Measurements from ENCODE around the gene MTARC2.

Gene MTARC2

DNA sequence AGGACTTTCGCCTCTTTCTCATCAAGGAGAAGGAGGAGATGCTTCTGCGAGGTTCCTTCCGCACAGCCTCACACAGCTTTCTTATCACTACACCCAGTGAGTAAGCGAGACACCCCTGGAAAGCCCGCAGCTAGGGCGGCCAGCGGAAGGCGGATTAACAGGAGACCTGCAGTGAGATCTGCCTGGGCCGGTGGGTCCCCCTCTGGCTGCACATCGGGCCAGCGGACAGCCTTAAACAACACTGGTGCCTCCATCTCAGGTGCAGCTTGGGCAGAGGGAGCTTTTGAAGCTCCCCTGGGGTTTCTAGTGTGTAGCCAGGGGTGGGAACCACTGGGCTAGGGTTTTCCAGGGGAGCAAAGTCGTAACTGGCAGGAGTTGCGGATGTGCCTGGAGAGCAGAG, 21.1 kb downstream of the MTARC2 start:
- DNase-seq (ENCODE audit: low read depth), result no peak

DNA sequence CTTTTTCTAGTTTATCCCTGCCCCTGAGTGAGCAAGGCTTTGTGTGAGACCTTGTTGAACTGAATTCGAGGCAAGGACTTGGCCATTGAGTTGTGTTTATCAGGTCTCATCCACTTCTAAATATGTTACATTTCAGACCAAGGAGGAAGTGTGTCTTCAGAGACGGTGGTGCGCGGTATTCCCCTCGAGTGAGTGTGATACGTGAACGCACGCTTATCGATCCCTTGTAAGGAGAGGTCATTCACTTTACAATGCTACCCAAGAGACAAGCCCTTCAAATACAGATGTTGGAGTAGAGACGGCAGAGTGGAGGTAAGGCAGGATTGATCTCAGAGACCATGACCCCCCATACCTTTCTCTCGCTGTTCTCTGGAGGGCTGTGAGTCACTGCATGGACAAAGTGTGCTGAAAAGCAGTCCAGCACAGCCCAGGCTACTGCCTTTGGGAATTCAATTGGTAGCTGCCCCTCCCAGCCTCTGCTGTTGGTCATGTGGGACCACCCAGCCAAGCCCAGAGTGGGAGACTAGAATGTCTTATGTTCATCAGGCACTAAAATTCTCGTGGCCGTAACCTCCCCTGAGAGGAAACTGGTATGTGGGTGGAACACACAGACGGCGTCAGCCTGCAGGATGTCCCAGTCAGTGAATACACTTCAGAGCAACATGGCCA, 22.3 kb downstream of the MTARC2 start:
- no peak for DNase-seq (ENCODE audit: low read depth)

DNA sequence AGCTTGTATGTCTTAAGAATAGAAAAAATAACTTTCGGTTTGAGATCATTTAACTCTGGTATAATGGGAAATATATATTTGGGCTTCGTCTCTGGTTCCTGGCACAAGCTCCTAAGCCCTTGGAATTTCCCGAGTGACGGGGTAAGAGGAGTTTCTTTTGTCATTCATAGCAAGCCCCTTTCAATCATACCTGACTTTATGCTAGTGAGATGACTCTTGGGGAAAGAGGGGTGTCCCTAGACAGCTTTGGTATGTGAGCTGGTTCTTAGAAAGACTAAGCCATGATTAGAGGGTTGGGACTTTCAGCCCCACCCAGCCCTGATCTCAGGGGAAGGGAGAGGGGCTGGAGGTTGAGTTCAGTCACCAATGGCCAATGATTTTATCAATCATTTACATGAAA, 24.7 kb downstream of the MTARC2 start:
- DNase-seq (ENCODE audit: low read depth), result no peak

DNA sequence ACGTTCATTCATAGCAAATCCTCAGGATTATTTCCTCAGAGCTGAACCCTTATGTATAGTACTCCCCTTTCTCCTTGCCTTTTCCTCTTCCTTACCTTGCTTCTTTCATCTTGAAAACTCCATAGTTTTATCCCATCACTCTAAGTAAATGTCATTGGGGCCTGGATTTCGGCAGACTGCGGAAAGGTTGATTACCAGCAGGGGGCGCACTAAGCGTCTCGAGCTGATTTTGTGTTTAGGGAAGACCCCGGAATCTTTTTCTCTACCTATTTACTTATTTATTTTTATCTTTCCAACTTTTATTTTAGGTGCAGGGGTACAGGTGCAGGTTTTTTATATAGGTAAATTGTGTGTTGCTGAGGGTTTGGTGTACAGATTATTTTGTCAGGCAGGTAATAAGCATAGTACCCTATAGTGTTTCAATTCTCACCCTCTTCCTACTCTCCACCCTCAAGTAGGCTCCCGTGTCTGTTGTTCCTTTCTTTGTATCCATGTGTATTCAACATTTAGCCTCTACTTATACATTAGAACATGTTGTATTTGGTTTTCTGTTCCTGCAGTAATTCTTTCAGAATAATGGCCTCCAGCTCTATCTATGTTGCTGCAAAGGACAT, 27.2 kb downstream of the MTARC2 start:
- DNase-seq (ENCODE audit: low read depth), result no peak

DNA sequence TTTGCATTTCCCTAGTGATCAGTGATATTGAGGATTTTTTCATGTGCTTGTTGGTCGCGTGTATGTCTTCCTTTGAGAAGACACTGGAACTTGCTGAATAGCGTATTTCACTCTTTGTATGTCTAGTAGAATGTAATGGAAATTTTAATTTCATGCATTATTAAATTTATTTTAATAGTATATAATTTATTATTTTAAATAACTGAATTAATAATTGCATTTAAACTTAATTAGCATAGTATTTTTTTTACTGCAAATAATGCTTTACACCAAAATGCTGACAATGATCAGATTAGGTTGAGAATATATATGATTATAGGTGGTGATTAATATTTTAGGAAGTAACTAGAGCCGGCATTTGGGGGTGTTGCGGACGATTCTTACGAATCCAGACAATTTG, 28.1 kb downstream of the MTARC2 start:
- DNase-seq (ENCODE audit: low read depth), result no peak

DNA sequence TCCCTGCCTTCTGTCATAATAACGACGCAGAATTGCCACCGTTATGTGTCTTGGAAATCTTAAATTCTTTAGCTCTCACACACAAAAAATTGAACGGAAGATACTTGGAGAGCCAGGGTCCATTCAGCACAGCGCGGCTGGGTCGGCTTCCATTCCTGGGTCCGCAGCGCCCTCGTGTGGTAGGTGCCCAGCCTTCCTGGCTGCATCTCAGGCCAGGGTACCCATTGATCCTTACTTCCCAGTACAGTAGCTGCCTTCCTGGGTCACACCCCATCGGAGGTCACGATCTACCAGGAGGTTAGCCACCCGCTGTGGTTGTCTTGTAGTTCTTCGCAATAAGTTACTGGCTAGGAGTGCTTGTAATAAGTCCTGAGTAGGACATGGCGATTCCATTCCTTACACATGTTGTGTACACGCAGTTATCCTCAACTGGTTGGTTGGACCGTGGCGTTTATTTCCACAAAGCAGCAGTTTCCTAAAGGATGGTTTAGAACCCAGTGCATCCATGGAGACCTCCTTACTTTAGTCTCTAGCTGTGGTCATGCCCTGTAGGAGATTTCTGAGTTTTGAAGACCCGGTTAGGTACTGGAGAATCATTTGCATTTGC, 28.7 kb downstream of the MTARC2 start:
- DNase-seq (ENCODE audit: low read depth), result peak; percentile 43

DNA sequence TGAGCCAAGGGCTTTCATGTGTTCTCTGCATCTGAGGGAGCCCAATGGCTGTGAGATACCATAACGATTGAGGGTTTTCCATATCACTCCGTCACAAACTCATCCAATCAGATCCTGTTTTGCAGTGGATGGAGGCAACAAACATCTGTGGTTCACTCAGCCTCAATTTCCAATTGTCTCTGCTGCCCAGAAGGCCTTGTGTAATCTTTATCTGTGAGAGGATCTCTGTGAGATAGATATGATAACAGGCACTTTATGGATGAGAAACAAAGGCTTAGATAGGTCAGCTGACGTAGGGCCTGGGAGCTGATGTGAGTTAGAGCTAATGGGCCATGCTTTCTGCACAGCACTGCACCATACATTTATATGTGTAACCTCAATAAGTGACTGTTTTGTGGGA, 35.3 kb downstream of the MTARC2 start:
- no peak for DNase-seq (ENCODE audit: low read depth)

DNA sequence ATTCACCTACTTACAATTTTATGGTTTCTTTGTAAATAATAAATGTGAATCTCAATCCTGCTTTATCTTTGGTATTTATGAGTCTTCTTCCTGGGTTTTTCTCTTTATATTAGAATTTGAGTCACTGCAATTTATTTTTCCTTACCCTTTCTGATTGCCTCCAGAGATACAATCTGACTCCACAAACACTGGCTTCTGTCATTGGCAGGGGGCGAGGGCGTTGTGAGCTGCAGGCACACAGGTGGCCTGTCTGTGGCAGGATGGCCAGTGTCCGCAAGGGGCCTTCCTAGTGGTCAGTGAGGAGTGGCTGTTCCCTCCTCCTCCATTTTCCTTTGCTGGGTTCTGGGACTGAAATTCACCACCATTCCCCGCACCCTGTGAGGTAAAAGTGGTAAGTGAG, 36.6 kb downstream of the MTARC2 start:
- no peak for DNase-seq (ENCODE audit: low read depth)

DNA sequence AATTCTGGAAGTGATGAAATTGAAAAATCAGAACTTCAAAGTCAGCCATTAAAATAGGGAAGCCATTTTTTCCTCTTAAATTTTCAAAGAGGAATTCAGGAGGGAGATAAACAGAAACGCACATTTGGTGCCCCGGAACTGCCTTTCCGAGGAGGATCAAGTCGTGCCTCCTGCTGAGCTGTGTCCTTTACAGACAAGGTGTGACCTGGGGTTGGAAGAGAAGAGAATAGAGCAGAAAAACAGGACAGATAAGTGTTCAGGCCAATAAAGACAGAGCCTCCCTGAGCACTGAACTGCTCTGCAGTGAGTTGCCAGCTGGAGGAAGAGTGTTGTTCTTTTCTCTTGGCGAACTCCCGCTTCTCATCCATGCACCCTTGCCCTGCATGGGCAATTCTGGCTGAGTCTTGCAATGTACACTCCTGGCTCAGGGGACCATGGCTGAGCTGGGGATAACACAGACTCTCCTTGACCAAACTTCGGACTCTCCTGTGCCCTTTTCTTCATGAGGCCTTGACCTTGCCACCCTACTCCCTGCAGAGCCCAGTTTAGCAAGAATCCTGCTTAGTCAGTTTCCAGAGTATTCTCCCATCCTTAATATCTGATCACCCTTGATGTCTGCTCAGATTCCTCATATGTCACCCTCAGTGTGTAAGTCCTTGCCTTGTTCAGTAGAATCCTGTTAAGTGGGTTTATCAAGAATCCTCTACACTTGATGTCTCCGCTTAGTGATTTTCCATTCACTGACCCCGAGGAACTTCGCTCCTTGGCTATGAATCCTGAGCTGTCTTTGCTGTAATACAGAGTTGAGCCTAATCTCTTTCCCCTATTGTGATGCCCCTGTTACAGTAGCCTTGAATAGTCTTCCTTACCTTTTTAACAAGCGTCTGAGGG, 37.3 kb downstream of the MTARC2 start:
- DNase-seq (ENCODE audit: low read depth), result no peak

DNA sequence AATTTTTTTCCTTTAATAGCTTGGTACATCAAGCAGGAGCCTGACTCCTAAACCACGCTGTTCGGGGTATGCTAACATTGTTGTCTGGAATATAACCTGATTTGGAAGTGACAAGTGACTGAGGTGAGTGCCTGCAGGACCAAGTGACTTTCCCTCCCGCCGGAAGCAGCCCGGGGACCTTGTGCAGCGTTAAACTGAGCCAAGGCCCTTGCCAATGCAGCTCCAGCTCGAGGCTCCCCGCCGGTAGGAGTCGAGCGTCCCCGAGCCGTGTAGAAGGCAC, 37.9 kb downstream of the MTARC2 start:
- DNase-seq (ENCODE audit: low read depth), result no peak

DNA sequence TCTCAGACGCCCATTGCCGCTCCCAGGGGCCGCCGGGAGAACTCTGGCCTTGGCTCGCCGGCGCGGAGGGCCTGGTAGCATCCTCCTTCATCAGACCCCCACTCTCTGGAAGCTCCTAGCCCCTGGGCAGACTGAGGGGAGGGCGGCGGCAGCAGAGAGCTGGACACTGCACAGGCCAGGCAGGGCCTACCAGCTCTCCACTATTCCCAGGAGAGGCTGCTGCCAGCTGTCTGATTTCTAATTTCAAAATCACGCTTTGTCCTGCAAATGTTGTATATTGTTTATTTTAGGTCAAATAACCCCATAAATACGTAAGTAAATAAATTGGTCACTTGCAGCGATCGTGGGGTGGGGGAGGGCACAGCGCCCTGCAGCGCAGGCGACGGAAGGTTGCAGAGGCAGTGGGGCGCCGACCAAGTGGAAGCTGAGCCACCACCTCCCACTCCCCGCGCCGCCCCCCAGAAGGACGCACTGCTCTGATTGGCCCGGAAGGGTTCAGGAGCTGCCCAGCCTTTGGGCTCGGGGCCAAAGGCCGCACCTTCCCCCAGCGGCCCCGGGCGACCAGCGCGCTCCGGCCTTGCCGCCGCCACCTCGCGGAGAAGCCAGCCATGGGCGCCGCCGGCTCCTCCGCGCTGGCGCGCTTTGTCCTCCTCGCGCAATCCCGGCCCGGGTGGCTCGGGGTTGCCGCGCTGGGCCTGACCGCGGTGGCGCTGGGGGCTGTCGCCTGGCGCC, 38.4 kb downstream of the MTARC2 start, which contains the start of gene MTARC1:
TSS of gene MTARC1 (plus strand) at position 577 of the 732 bp plus-strand sequence. CDS start at position 609, 32 bp downstream.
- peak; percentile 14 for DNase-seq (ENCODE audit: low read depth)

DNA sequence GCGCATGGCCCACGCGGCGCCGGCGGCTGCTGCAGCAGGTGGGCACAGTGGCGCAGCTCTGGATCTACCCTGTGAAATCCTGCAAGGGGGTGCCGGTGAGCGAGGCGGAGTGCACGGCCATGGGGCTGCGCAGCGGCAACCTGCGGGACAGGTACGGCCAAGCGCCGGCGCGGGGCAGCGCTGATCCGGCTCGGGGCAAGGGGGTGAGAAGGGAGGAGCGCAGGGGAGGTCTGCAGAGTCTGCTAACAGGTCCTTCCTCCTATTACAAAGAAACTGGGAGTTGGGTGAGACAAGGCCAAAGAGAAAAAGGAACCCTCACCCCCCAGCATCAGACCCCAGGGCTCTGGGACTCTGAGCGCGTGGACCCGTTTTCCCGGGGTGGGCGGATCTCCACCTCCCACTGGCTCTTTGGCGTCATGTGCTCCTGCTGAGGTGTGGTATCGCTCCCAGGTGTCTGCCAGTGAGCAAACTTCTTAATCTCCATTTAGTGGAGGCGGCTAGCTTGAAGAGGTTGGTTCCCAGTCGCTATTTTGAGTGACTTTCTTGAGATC, 39.0 kb downstream of the MTARC2 start:
- DNase-seq (ENCODE audit: low read depth), result no peak

DNA sequence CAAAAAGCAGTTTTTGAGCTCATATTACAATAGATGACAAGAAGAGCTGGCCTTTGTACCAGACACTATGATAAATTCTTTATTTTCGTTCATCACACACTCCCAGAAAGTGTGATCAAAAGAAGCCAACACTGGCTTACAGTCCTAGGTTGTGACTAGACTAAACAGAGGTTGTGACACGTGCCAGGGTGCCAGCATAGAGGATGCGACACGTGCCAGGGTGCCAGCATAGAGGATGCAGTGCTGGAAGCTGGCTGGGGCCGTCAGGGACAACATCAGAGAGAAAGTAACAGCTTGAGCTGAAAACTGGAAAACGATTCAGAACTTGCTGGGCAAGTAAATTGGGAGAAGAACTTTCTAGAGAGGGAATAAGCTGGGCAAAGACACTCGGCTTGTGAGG, 40.8 kb downstream of the MTARC2 start:
- no peak for DNase-seq (ENCODE audit: low read depth)

DNA sequence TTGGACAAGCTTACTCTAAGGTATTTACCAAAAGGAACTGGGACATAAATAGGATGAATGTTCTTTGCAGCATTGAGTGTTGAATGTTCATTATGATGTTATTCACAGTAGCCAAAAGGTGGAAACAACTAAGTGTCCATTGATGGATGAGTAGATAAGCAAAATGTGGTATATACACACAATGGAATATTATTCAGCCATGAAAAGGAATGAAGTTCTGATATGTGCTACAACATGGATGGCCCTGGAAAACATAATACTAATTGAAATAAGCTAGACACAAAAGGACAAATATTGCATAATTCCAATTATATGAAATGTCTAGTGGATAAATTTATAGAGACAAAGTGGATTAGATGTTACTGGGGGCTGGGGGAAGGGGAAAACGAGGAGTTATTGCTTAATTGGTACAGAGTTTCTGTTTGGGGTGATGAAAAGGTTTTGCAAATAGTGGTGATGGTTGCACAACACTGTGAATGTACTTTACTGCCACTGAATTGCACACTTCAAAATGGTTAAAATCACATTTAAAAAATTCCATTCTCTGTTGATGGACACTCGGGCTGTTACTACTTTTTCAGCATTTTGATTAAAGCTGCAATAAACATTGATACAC, 41.5 kb downstream of the MTARC2 start:
- DNase-seq (ENCODE audit: low read depth), result no peak

DNA sequence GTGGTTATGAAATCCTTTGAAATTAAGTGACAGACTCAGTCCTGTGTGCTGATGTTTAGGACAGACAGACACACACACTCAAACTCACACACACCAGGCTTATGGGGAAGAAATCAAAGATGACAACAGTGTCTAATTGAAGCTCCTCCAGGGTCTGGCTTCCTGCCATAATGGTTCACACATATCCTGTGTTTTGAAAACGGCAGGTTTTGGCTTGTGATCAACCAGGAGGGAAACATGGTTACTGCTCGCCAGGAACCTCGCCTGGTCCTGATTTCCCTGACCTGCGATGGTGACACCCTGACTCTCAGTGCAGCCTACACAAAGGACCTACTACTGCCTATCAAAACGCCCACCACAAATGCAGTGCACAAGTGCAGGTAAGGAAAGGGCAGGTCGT, 43.2 kb downstream of the MTARC2 start:
- DNase-seq (ENCODE audit: low read depth), result no peak

DNA sequence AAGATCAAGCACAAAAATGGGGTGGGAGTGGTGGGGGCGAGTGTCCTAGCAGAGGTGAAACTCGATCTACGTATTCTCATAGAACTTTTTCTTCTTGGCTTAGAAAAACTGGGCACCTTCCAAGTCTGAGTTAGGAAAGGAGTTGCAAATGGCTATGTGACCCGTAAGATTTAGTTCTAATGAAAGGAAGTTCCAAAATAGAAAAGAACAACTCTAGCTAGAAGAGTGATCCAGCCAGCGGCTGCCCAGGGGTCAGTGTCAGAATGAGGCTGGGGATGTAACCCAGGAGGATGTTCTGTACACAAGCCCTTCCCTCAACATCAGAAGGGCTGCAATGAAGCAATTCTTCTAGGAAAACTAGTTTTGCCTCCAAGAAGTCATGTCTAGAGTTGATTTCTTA, 43.8 kb downstream of the MTARC2 start:
- DNase-seq (ENCODE audit: low read depth), result no peak

DNA sequence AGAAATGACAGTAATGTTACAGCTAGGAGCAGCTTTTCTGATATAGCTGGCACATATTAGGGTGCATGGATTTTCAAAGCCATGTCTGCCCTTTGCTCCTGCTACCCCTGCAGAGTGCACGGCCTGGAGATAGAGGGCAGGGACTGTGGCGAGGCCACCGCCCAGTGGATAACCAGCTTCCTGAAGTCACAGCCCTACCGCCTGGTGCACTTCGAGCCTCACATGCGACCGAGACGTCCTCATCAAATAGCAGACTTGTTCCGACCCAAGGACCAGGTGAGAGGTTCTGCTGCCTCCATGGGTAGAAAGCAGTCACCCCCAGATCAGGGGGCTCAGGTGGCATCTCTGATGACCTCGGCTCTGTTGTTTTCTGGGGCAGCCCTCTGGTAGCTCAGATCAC, 48.4 kb downstream of the MTARC2 start:
- no peak for DNase-seq (ENCODE audit: low read depth)

DNA sequence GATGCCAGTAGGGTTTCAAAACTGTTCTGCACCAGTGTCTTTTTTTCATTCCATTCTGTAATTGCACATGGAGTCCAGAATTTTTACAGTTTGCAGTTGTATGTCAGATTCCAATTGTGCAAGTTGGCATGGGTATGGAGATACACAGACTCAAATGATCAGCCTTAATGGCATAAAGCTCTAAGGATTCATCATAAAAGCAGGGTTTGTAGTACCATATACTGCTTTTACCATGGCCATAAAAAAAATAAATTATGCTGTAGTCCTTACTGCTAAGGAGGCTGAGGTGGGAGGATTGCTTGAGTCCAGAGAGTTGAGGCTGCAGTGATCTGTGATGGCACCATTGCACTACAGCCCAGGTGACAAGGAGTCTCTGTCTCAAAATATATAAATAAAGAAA, 48.9 kb downstream of the MTARC2 start:
- DNase-seq (ENCODE audit: low read depth), result no peak

DNA sequence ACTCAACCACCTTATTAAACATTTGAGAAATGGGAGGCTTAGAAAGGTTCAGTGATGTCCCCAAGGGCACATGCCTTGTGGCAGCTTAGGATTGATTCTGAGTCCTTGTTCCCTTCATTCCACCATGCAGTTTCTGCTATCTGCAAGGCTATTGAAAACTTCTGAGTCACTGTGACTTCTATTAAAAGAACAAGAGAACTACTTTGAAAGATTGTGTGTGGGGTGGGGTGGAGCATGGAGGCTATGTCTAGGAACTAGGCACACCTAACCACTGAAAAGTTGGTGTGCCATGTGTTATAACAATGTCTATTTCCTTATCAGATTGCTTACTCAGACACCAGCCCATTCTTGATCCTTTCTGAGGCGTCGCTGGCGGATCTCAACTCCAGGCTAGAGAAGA, 49.4 kb downstream of the MTARC2 start:
- no peak for DNase-seq (ENCODE audit: low read depth)

DNA sequence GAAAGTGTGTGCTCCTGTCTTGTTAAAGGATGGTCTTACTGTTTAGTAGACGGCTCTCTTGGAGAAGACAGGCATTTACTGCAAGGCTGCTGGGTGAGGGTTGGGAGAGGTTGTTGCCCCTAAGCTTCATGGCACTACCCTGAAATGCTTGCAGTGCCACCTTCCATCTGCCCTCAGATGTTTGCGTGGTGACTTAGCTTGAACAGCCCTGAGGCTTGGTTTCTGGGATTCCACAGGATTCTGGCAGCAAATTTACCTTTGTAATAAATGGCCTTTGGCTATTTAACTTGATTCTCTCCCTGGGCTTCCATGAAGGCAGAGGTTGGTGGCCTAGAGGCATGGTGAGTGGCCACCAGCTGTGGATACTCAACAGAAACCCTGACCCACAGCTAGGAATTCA, 50.2 kb downstream of the MTARC2 start:
- no peak for DNase-seq (ENCODE audit: low read depth)

DNA sequence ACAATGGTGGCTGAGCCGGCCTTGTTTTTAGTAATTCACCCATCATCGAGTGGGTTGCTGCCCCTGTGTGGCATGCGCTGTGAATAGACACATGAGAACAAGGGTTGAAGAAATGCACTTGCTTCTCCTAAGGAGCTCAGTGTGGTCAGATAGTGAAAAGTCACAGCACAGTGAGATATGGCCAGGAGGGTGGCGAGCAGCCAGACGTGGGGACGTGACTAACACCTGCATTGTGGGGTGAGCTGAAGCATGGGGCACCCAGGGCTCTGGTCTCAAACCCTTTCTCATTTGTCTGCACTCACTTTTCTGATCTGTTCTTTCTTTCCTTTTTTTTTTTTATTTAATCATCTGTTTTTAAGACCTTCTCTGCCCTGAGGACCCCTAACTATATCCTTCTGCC, 52.1 kb downstream of the MTARC2 start:
- no peak for DNase-seq (ENCODE audit: low read depth)

Data from fibroblast of the conjunctiva (primary cell).